H1 (cell line): Measurements from ENCODE around the gene HOXB5. TPM values are rescaled to one million over a fixed set of nuclear protein-coding genes. Genes with fewer than 3 reads are reported as not detected.
A peak's percentile ranks its signal among the peaks of the same experiment; 100 is the strongest.

ENCODE experiments used
- CTCF ChIA-PET: fragments of 300-600 bp; sonication (Branson Sonifier 250); formaldehyde crosslinking; loops from one replicate; lab custom pipeline; 2021; ENCODE audit not compliant: partially characterized antibody; lab: Charles Lee
- POLR2A ChIA-PET: fragments of 300-600 bp; sonication (Branson Sonifier 250); formaldehyde crosslinking; loops from one replicate; lab custom pipeline; 2021; ENCODE audit warnings: inconsistent platforms; ENCODE audit not compliant: partially characterized antibody; lab: Charles Lee
- DNase-seq, 2 experiments: peaks; one replicate each; pipeline versions ENCODE4 v3.0.0 to v3.0.0-alpha.2; 2010 to 2022; ENCODE audit warnings: low spot score in 2 of 2, low read depth in 1 of 2, mixed read lengths in 1 of 2
- FAIRE-seq: peaks from 2 replicates; lab custom pipeline; 2011; peaks lifted over from hg19 to GRCh38; lab: Jason Lieb, UNC
- H2AFZ ChIP-seq: 2 replicates; pipeline ENCODE4 v1.8.1; 2012; ENCODE audit warnings: low read length, inconsistent platforms
- H2AK5ac ChIP-seq: 2 replicates; pipeline ENCODE4 v1.6.1; 2013; ENCODE audit warnings: low read depth, low read length
- H2BK120ac ChIP-seq: replicated peaks from 2 replicates; pipeline ENCODE3; 2013; ENCODE audit warnings: low read depth, low read length, inconsistent platforms
- H2BK12ac ChIP-seq: 2 replicates; pipeline ENCODE4 v1.6.1; 2013; ENCODE audit warnings: low read depth, low read length
- H2BK15ac ChIP-seq: 2 replicates; pipeline ENCODE4 v1.6.1; 2013; ENCODE audit warnings: low read length
- H2BK20ac ChIP-seq: 2 replicates; pipeline ENCODE4 v1.6.1; 2013; ENCODE audit warnings: low read length
- H2BK5ac ChIP-seq: 2 replicates; pipeline ENCODE4 v1.6.1; 2013; ENCODE audit warnings: low read depth, low read length
- H3K14ac ChIP-seq: 2 replicates; pipeline ENCODE4 v1.6.1; 2013; ENCODE audit warnings: inconsistent platforms; ENCODE audit not compliant: insufficient read length
- H3K18ac ChIP-seq: 2 replicates; pipeline ENCODE4 v1.6.1; 2013; ENCODE audit warnings: low read length; ENCODE audit errors: extremely low read depth
- H3K23ac ChIP-seq: 2 replicates; pipeline ENCODE4 v1.6.1; 2013; ENCODE audit warnings: inconsistent platforms; ENCODE audit not compliant: insufficient read length
- H3K23me2 ChIP-seq: 2 replicates; pipeline ENCODE4 v1.6.1; 2013; ENCODE audit warnings: low read depth, low read length
- H3K27ac ChIP-seq: 2 replicates; pipeline ENCODE4 v1.6.1; 2011; ENCODE audit warnings: low read depth, low read length, inconsistent platforms
- H3K27me3 ChIP-seq, 4 experiments: replicated peaks in 1 of 4; 1 replicate in 1 of 4; 2 replicates in 3 of 4; pipeline versions ENCODE4 v1.6.1 to v1.8.1; 2011 to 2013; ENCODE audit warnings: low read length in 3 of 4, mild to moderate bottlenecking in 3 of 4, inconsistent platforms in 2 of 4, mixed read lengths in 2 of 4, moderate library complexity in 1 of 4; ENCODE audit not compliant: control insufficient read depth in 3 of 4, insufficient read depth in 3 of 4; ENCODE audit errors: extremely low read depth in 1 of 4
- H3K36me3 ChIP-seq, 4 experiments: 2 replicates each; pipeline versions ENCODE4 v1.6.1 to v1.8.1; 2011 to 2013; ENCODE audit warnings: mild to moderate bottlenecking in 4 of 4, low read length in 3 of 4, moderate library complexity in 2 of 4, control low read depth in 1 of 4, inconsistent platforms in 1 of 4; ENCODE audit not compliant: insufficient read depth in 4 of 4, control insufficient read depth in 2 of 4
- H3K4ac ChIP-seq: replicated peaks from 2 replicates; pipeline ENCODE3; 2013; ENCODE audit warnings: low read length, low read depth, mixed read lengths, inconsistent platforms; ENCODE audit not compliant: insufficient read length
- H3K4me1 ChIP-seq, 4 experiments: replicated peaks in 1 of 4; 1 replicate in 1 of 4; 2 replicates in 3 of 4; pipeline versions ENCODE4 v1.6.1 to v1.8.1; 2011 to 2013; ENCODE audit warnings: low read length in 3 of 4, inconsistent platforms in 2 of 4, mixed read lengths in 1 of 4; ENCODE audit not compliant: insufficient read depth in 4 of 4, control insufficient read depth in 3 of 4
- H3K4me2 ChIP-seq, 2 experiments: 2 replicates each; pipeline versions ENCODE4 v1.6.1 to v1.8.1; 2011 to 2013; ENCODE audit warnings: low read depth in 2 of 2, low read length in 2 of 2, control low read depth in 1 of 2, inconsistent platforms in 1 of 2, mild to moderate bottlenecking in 1 of 2; ENCODE audit not compliant: insufficient read depth in 1 of 2
- H3K4me3 ChIP-seq, 4 experiments: fragments of 200-600, 300-600 bp in 1 of 4; sonication (generic), shearing (Covaris generic), sonication (Bioruptor Twin) in 1 of 4; 2 replicates each; pipeline versions ENCODE4 v1.5.1 to v1.8.1; 2011 to 2016; ENCODE audit warnings: low read length in 4 of 4, low read depth in 3 of 4, control low read depth in 2 of 4, inconsistent platforms in 2 of 4, mild to moderate bottlenecking in 2 of 4, mixed read lengths in 1 of 4, moderate library complexity in 1 of 4; ENCODE audit not compliant: insufficient read depth in 2 of 4; ENCODE audit errors: extremely low read depth in 1 of 4
- H3K56ac ChIP-seq: replicated peaks from 2 replicates; pipeline ENCODE3; 2013; ENCODE audit warnings: low read depth, mild to moderate bottlenecking, mixed read lengths, low read length, inconsistent platforms; ENCODE audit not compliant: insufficient read length
- H3K79me1 ChIP-seq: 2 replicates; pipeline ENCODE4 v1.6.1; 2013; ENCODE audit warnings: low read depth, low read length, control low read depth
- H3K79me2 ChIP-seq, 2 experiments: 2 replicates each; pipeline versions ENCODE4 v1.6.1 to v1.8.1; 2012 to 2013; ENCODE audit warnings: low read length in 2 of 2, mild to moderate bottlenecking in 2 of 2, inconsistent platforms in 1 of 2; ENCODE audit not compliant: insufficient read depth in 2 of 2, control insufficient read depth in 1 of 2
- H3K9ac ChIP-seq, 4 experiments: replicated peaks in 1 of 4; 1 replicate in 1 of 4; 2 replicates in 3 of 4; pipeline versions ENCODE4 v1.6.1 to v1.8.1; 2011 to 2013; ENCODE audit warnings: low read depth in 3 of 4, low read length in 3 of 4, control low read depth in 2 of 4, mild to moderate bottlenecking in 2 of 4, moderate library complexity in 2 of 4, inconsistent platforms in 1 of 4; ENCODE audit errors: extremely low read depth in 1 of 4
- H3K9me3 ChIP-seq, 2 experiments: 2 replicates each; pipeline versions ENCODE4 v1.6.1 to v1.8.1; 2012 to 2013; ENCODE audit warnings: mild to moderate bottlenecking in 2 of 2, moderate library complexity in 2 of 2, control low read depth in 1 of 2, inconsistent platforms in 1 of 2, low read depth in 1 of 2, low read length in 1 of 2, mixed read lengths in 1 of 2; ENCODE audit not compliant: insufficient read depth in 2 of 2
- H4K20me1 ChIP-seq, 2 experiments: replicated peaks in 1 of 2; 2 replicates each; pipeline versions ENCODE3 to v1.8.1; 2011 to 2013; ENCODE audit warnings: inconsistent platforms in 2 of 2, low read length in 2 of 2, mild to moderate bottlenecking in 1 of 2; ENCODE audit not compliant: insufficient read depth in 2 of 2, control insufficient read depth in 1 of 2
- H4K5ac ChIP-seq: 2 replicates; pipeline ENCODE4 v1.6.1; 2013; ENCODE audit warnings: low read length, low read depth, mixed read lengths, inconsistent platforms; ENCODE audit not compliant: insufficient read length
- H4K8ac ChIP-seq: 2 replicates; pipeline ENCODE4 v1.8.0; 2013; ENCODE audit warnings: mild to moderate bottlenecking, moderate library complexity, low read length, inconsistent platforms; ENCODE audit not compliant: insufficient read depth; ENCODE audit errors: extremely low read depth
- H4K91ac ChIP-seq: replicated peaks from 2 replicates; pipeline ENCODE3; 2013; ENCODE audit warnings: low read length, mixed read lengths, inconsistent platforms; ENCODE audit not compliant: insufficient read length
- BACH1 ChIP-seq: IDR thresholded peaks from 2 replicates; pipeline ENCODE4 v1.6.1; 2012; ENCODE audit warnings: low read length, improper control_type of control experiment
- CBX8 ChIP-seq: fragments of 300-800, 300-1000 bp; sonication (generic); IDR thresholded peaks from 2 replicates; pipeline ENCODE4 v1.7.1; 2016; ENCODE audit warnings: low read depth, low read length, borderline replicate concordance
- CTBP2 ChIP-seq: IDR thresholded peaks from 2 replicates; pipeline ENCODE4 v1.7.0; 2011; ENCODE audit warnings: borderline replicate concordance, mild to moderate bottlenecking, moderate library complexity, mixed read lengths, low read length; ENCODE audit not compliant: insufficient read depth, insufficient read length
- EGR1 ChIP-seq: IDR thresholded peaks from 2 replicates; pipeline ENCODE4 v1.6.1; 2011; ENCODE audit warnings: low read depth, low read length, borderline replicate concordance
- NANOG ChIP-seq: IDR thresholded peaks from 2 replicates; pipeline ENCODE4 v1.6.1; 2011; ENCODE audit warnings: low read length, low read depth, mild to moderate bottlenecking, inconsistent platforms; ENCODE audit not compliant: insufficient read depth, poor library complexity, severe bottlenecking
- RFX5 ChIP-seq: IDR thresholded peaks from 2 replicates; pipeline ENCODE4 v1.6.1; 2011; ENCODE audit warnings: low read depth, low read length, improper control_type of control experiment, borderline replicate concordance
- SUZ12 ChIP-seq: fragments of 200-600 bp; sonication (generic); IDR thresholded peaks from 2 replicates; pipeline ENCODE4 v1.6.1; 2012; ENCODE audit warnings: mild to moderate bottlenecking, inconsistent platforms, low read length, moderate library complexity, mixed read lengths
- YY1 ChIP-seq: IDR thresholded peaks from 2 replicates; pipeline ENCODE4 v1.6.1; 2011; ENCODE audit warnings: low read depth, mild to moderate bottlenecking, low read length
- WGBS, 2 experiments: shearing (Covaris generic) in 1 of 2; methylation state at CpG; one replicate each; pipeline versions ENCODE4 v1.1.6 to v1.1.7; 2013 to 2015; ENCODE audit warnings: low lambda C conversion rate in 2 of 2, mixed read lengths in 2 of 2, inconsistent platforms in 1 of 2, low coverage in 1 of 2, missing lambda C conversion rate in 1 of 2; ENCODE audit not compliant: insufficient replicate concordance in 2 of 2, insufficient coverage in 1 of 2, insufficient read length in 1 of 2; ENCODE audit errors: extremely low coverage in 1 of 2, missing lambda C conversion rate in 1 of 2; 5-methylcytosine and 5-hydroxymethylcytosine counted together
- polyA plus RNA-seq, 7 experiments: library from polyadenylated mRNA; depleted of rRNA in 3 of 7; stranded (reverse) in 5 of 7; unstranded in 2 of 7; fragments of >200 nt in 5 of 7; fragments of 200-250 nt in 2 of 7; gene quantifications; 1 replicate in 5 of 7; 2 replicates in 1 of 7; 4 replicates in 1 of 7; pipeline versions ENCODE4 v1.2.1 to v1.2.3, GENCODE V29; 2011 to 2013; ENCODE audit warnings: missing spikeins in 2 of 7, mixed read lengths in 2 of 7
- total RNA-seq: library from RNA; stranded (reverse); fragmentation: NEBNext Ultra II Directional; extraction: Animal tissue kit (Norgen Biotek cat#: 25700); gene quantifications from 2 replicates; pipeline ENCODE4 v1.2.1, GENCODE V29; 2021
- TF ChIP-seq, protein P1 (sequence below): IDR thresholded peaks from 2 replicates; pipeline ENCODE4 v1.6.1; 2012; ENCODE audit warnings: low read length, inconsistent platforms

HOXB5 gene
- total and polyA plus RNA-seq, 2 of the 8 experiments (the other 6 are each of a cell fraction or from before 2014, with no cell fraction given), result not detected

DNA sequence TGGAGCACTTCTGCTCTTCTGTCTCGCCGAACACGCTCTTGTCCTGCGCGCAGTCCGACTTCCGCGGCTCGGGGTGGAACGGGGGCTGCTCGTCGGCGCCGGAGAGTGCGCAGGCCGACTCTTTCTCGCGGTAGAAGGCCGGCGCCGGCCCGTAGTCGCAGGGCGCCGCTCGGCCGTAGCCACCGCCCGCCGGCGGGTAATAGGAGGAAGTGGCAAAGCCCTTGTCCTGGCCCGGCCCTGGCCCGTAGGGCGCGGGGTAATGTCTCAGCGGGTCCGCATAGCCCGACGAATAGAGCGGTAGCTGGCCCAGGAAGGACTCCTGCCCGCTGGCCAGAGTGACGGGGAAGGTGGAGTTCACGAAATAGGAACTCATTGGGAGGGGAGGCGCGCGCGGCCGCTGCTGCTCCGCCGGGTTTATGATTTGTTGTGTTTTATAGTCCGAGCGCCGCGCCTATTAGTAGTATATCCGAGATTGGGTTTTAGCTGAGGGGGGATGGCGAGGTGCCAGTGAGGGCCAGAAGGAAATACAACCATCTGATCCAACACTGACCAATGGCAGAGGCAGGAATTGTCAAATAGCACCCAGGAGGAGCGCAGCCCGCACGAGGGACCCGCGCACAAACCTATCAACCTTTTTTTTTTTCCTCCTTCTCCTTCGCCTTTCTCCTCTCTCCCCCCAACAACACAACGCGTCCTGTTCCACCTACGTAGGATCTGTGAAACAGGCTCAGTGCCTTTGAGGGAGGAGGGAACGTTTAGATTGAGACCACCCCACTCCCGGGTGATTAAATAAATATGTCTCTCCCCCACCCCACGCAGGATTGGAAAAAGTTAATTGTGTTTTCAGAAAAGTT, 4.4 kb upstream of the HOXB5 start:
- Histone ChIP-seq H3K4me1 (peaks cover 0 to 12% (median 6%) of the 10 kb centered on the region in 4 experiments; a peak in 5 of 7 replicates), H3K14ac (no peak overlapping the region), H3K79me1 (no peaks in the 10 kb centered on the region), H4K91ac (no peak overlapping the region), H3K56ac (no peak overlapping the region), H3K9ac (no peak overlapping the region), H3K18ac (no peak overlapping the region; the same call in none of the 2 replicates), H2AFZ (no peak overlapping the region), H3K36me3 (no peaks in the 10 kb centered on the region; a peak in 1 of 8 replicates), H3K9me3 (no peaks in the 10 kb centered on the region), H3K4me3 (peak overlapping the region in 1 of 4 experiments; percentile 29; a peak in 2 of 8 replicates), H4K20me1 (peaks cover 38 to 58% of the 10 kb centered on the region in 2 experiments), H4K5ac (no peak overlapping the region), H3K27me3 (peaks cover 96 to 100% (median 99%) of the 10 kb centered on the region in 4 experiments), H2BK15ac (peak overlapping the region; percentile 81; the same call in 1 of the 2 replicates), H3K23ac (no peak overlapping the region), H2BK5ac (no peak overlapping the region), H2BK20ac (no peak overlapping the region), H3K79me2 (no peaks in the 10 kb centered on the region), H2BK12ac (peak overlapping the region; percentile 39; the same call in 1 of the 2 replicates), H2AK5ac (no peak overlapping the region), H3K27ac (no peak overlapping the region), H3K23me2 (no peaks in the 10 kb centered on the region; the same call in 1 of the 2 replicates), H3K4ac (no peak overlapping the region), H4K8ac (no peak overlapping the region; the same call in 1 of the 2 replicates), H2BK120ac (no peak overlapping the region), H3K4me2 (peak overlapping the region; percentile 21 to 56; a peak in 3 of 4 replicates)
- 6% methylated on average over 56 of the region's 68 CpGs; no CpG with 5 or more reads in 1 of the 2 experiments for WGBS, 2 experiments
- FAIRE-seq, result no peak
- ChIA-PET CTCF (interaction anchor here (0.6 to 2.1 kb wide), 7 partner anchors 9 to 298 kb away, joined by 3 to 8 read pairs (median 5); no protein-coding TSS in a partner anchor), POLR2A (interaction anchor here (1.2 to 1.4 kb wide), 2 partner anchors 10 to 53 kb away, joined by 3 to 4 read pairs; partner anchors contain the start of gene HOXB2)
- no peak for DNase-seq
- TF ChIP-seq EGR1 (peak; percentile 56; the same call in 1 of the 2 replicates), RFX5 (no peak), NANOG (no peak), CTBP2 (peak; percentile 83), YY1 (no peak), CBX8 (peak; percentile 84), SUZ12 (peak; percentile 100), BACH1 (no peak)
- TF ChIP-seq, protein P1, sequence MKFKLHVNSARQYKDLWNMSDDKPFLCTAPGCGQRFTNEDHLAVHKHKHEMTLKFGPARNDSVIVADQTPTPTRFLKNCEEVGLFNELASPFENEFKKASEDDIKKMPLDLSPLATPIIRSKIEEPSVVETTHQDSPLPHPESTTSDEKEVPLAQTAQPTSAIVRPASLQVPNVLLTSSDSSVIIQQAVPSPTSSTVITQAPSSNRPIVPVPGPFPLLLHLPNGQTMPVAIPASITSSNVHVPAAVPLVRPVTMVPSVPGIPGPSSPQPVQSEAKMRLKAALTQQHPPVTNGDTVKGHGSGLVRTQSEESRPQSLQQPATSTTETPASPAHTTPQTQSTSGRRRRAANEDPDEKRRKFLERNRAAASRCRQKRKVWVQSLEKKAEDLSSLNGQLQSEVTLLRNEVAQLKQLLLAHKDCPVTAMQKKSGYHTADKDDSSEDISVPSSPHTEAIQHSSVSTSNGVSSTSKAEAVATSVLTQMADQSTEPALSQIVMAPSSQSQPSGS, result no peak
